H9 (cell line): ENCODE results near the gene ARL11. TPM values are rescaled to one million over a fixed set of nuclear protein-coding genes. Genes with fewer than 3 reads are reported as not detected.

Source experiments
- DNase-seq: peaks from one replicate; pipeline ENCODE4 v3.0.0-alpha.2; 2017
- H2AFZ ChIP-seq: one replicate; pipeline ENCODE4 v1.6.1; 2013; ENCODE audit warnings: mild to moderate bottlenecking, low read length, control low read depth, moderate library complexity
- H2AK5ac ChIP-seq: 2 replicates; pipeline ENCODE4 v1.6.1; 2013; ENCODE audit warnings: low read length, control low read depth, mixed read lengths; ENCODE audit not compliant: insufficient read length
- H2BK120ac ChIP-seq: one replicate; pipeline ENCODE4 v1.6.1; 2013; ENCODE audit warnings: low read depth, mild to moderate bottlenecking, low read length, control low read depth, inconsistent platforms; ENCODE audit not compliant: poor library complexity, severe bottlenecking
- H2BK12ac ChIP-seq: 2 replicates; pipeline ENCODE4 v1.6.1; 2013; ENCODE audit warnings: low read length, control low read depth, mixed read lengths, low read depth; ENCODE audit not compliant: insufficient read length
- H2BK15ac ChIP-seq: 2 replicates; pipeline ENCODE4 v1.6.1; 2013; ENCODE audit warnings: low read depth, low read length, control low read depth
- H2BK20ac ChIP-seq: one replicate; pipeline ENCODE4 v1.6.1; 2013; ENCODE audit warnings: low read depth, mild to moderate bottlenecking, low read length, control low read depth, inconsistent platforms; ENCODE audit not compliant: poor library complexity, severe bottlenecking
- H2BK5ac ChIP-seq: 2 replicates; pipeline ENCODE4 v1.6.1; 2013; ENCODE audit warnings: low read length, control low read depth, mixed read lengths; ENCODE audit not compliant: insufficient read length
- H3K14ac ChIP-seq: 2 replicates; pipeline ENCODE4 v1.6.1; 2013; ENCODE audit warnings: low read length, control low read depth; ENCODE audit not compliant: insufficient read depth
- H3K18ac ChIP-seq: 2 replicates; pipeline ENCODE4 v1.6.1; 2013; ENCODE audit warnings: low read depth, mild to moderate bottlenecking, mixed read lengths, low read length, control low read depth; ENCODE audit not compliant: insufficient read length
- H3K23ac ChIP-seq: 2 replicates; pipeline ENCODE4 v1.6.1; 2013; ENCODE audit warnings: low read length, control low read depth, mixed read lengths, low read depth; ENCODE audit not compliant: insufficient read length
- H3K23me2 ChIP-seq: 2 replicates; pipeline ENCODE4 v1.6.1; 2013; ENCODE audit warnings: low read depth, mild to moderate bottlenecking, mixed read lengths, low read length, control low read depth; ENCODE audit not compliant: insufficient read length, poor library complexity, severe bottlenecking
- H3K27ac ChIP-seq: 2 replicates; pipeline ENCODE4 v1.5.1; 2013; ENCODE audit warnings: low read length, control low read depth, mixed read lengths, low read depth; ENCODE audit not compliant: insufficient read length
- H3K27me3 ChIP-seq: 2 replicates; pipeline ENCODE4 v1.6.1; 2013; ENCODE audit warnings: low read length, control low read depth, inconsistent platforms; ENCODE audit not compliant: insufficient read depth
- H3K4ac ChIP-seq: 2 replicates; pipeline ENCODE4 v1.6.1; 2013; ENCODE audit warnings: low read depth, mild to moderate bottlenecking, control low read depth, inconsistent platforms, low read length, moderate library complexity
- H3K4me1 ChIP-seq: 2 replicates; pipeline ENCODE4 v1.6.1; 2013; ENCODE audit warnings: low read length, control low read depth, inconsistent platforms; ENCODE audit not compliant: insufficient read depth
- H3K4me2 ChIP-seq: 2 replicates; pipeline ENCODE4 v1.6.1; 2013; ENCODE audit warnings: low read length, control low read depth, mixed read lengths; ENCODE audit not compliant: insufficient read length, insufficient read depth
- H3K56ac ChIP-seq: 2 replicates; pipeline ENCODE4 v1.6.1; 2013; ENCODE audit warnings: low read depth, mild to moderate bottlenecking, mixed read lengths, low read length, control low read depth; ENCODE audit not compliant: insufficient read length
- H3K79me1 ChIP-seq: 2 replicates; pipeline ENCODE4 v1.6.1; 2013; ENCODE audit warnings: low read depth, mild to moderate bottlenecking, moderate library complexity, low read length, control low read depth, inconsistent platforms; ENCODE audit not compliant: insufficient read depth, poor library complexity, severe bottlenecking
- H3K79me2 ChIP-seq: 2 replicates; pipeline ENCODE4 v1.6.1; 2013; ENCODE audit warnings: low read length, control low read depth, inconsistent platforms; ENCODE audit not compliant: insufficient read depth
- H3K9ac ChIP-seq: 2 replicates; pipeline ENCODE4 v1.6.1; 2013; ENCODE audit warnings: low read length, control low read depth, mixed read lengths; ENCODE audit not compliant: insufficient read length; ENCODE audit errors: extremely low read depth
- H3K9me3 ChIP-seq: one replicate; pipeline ENCODE4 v1.6.1; 2013; ENCODE audit warnings: low read depth, low read length, inconsistent platforms; ENCODE audit not compliant: control insufficient read depth
- H3T11ph ChIP-seq: one replicate; pipeline ENCODE4 v1.6.1; 2013; ENCODE audit warnings: mild to moderate bottlenecking, low read length, control low read depth, inconsistent platforms
- H4K20me1 ChIP-seq: one replicate; pipeline ENCODE4 v1.6.1; 2013; ENCODE audit not compliant: control insufficient read depth, insufficient read length, insufficient read depth
- H4K5ac ChIP-seq: 2 replicates; pipeline ENCODE4 v1.6.1; 2013; ENCODE audit warnings: low read depth, mild to moderate bottlenecking, mixed read lengths, low read length, control low read depth; ENCODE audit not compliant: insufficient read length
- H4K8ac ChIP-seq: replicated peaks from 2 replicates; pipeline ENCODE4 v1.6.1; 2013; ENCODE audit warnings: low read length, control low read depth, mixed read lengths, low read depth; ENCODE audit not compliant: insufficient read length
- H4K91ac ChIP-seq: 2 replicates; pipeline ENCODE4 v1.6.1; 2013; ENCODE audit warnings: low read depth, mild to moderate bottlenecking, moderate library complexity, mixed read lengths, low read length, control low read depth; ENCODE audit not compliant: insufficient read length
- H3K27ac Mint-ChIP-seq, 3 experiments: 2 replicates in 2 of 3; 3 replicates in 1 of 3; pipeline ENCODE4 v1.8.0; 2020 to 2021; ENCODE audit warnings: mixed read lengths in 3 of 3, mild to moderate bottlenecking in 1 of 3, moderate library complexity in 1 of 3
- H3K27me3 Mint-ChIP-seq: 2 replicates; pipeline ENCODE4 v1.8.0; 2021; ENCODE audit warnings: low read depth, mild to moderate bottlenecking, moderate library complexity, mixed read lengths
- H3K36me3 Mint-ChIP-seq, 3 experiments: 2 replicates in 2 of 3; 3 replicates in 1 of 3; pipeline ENCODE4 v1.8.0; 2020 to 2021; ENCODE audit warnings: low read depth in 3 of 3, mixed read lengths in 3 of 3; ENCODE audit not compliant: insufficient read depth in 1 of 3
- H3K4me1 Mint-ChIP-seq, 2 experiments: 2 replicates each; pipeline ENCODE4 v1.8.0; 2020; ENCODE audit warnings: mixed read lengths in 2 of 2
- H3K4me3 Mint-ChIP-seq, 2 experiments: 2 replicates in 1 of 2; 3 replicates in 1 of 2; pipeline ENCODE4 v1.8.0; 2020 to 2021; ENCODE audit warnings: mild to moderate bottlenecking in 2 of 2, mixed read lengths in 2 of 2, moderate library complexity in 1 of 2
- H3K9me3 Mint-ChIP-seq, 2 experiments: 2 replicates in 1 of 2; 3 replicates in 1 of 2; pipeline ENCODE4 v1.8.0; 2020; ENCODE audit warnings: mild to moderate bottlenecking in 2 of 2, mixed read lengths in 2 of 2, moderate library complexity in 1 of 2
- CTCF ChIP-seq: fragments of 200-600 bp; sonication (generic); conservative IDR thresholded peaks from 3 replicates; pipeline ENCODE4 v1.8.0; 2021; ENCODE audit warnings: antibody characterized with exemption, mild to moderate bottlenecking
- WGBS: extraction: QIAGEN DNeasy Blood & Tissue Kit; methylation state at CpG from one replicate; pipeline ENCODE4 v1.1.7; 2013; ENCODE audit warnings: missing lambda C conversion rate, low lambda C conversion rate, mixed read lengths; ENCODE audit not compliant: insufficient read length; ENCODE audit errors: extremely low coverage; 5-methylcytosine and 5-hydroxymethylcytosine counted together
- total RNA-seq: library from RNA; stranded (reverse); gene quantifications from 2 replicates; pipeline ENCODE4 v1.2.1, GENCODE V29; 2021

The ARL11 gene
- total RNA-seq, 1 experiment from 2014 or later: 0.42 TPM

- no peak overlapping the region for H2BK12ac ChIP-seq
Measured at GRCh38 chr13:49607761-49608160, 20.5 kb upstream of the ARL11 start.

More at GRCh38 chr13:49607761-49608160, 20.5 kb upstream of the ARL11 start:
- no peaks in the 10 kb centered on the region for H3K79me1 ChIP-seq
- H3K4me1 ChIP-seq: no peaks in the 10 kb centered on the region
- no peak overlapping the region for H3K4me2 ChIP-seq
- no peak overlapping the region for H4K91ac ChIP-seq
- H3K23ac ChIP-seq: no peak overlapping the region
- H4K5ac ChIP-seq: no peak overlapping the region
- no peak for DNase-seq
- no peak overlapping the region for H3K27ac ChIP-seq
- no peak overlapping the region for H3K4ac ChIP-seq
- WGBS: no CpG with 5 or more reads among the region's 5 CpGs
- no peak overlapping the region for H2BK120ac ChIP-seq
- H4K20me1 ChIP-seq: no peaks in the 10 kb centered on the region
- no peaks in the 10 kb centered on the region for H3K23me2 ChIP-seq
- Mint-ChIP-seq H3K27me3 (no peaks in the 10 kb centered on the region), H3K4me3 (no peak overlapping the region; a peak in 1 of 5 replicates), H3K4me1 (peaks cover 2 to 7% of the 10 kb centered on the region in 2 experiments; a peak in 1 of 4 replicates), H3K36me3 (no peaks in the 10 kb centered on the region), H3K27ac (no peak overlapping the region), H3K9me3 (no peaks in the 10 kb centered on the region)
- no peak overlapping the region for H4K8ac ChIP-seq
- no peak overlapping the region for H2AK5ac ChIP-seq
- no peaks in the 10 kb centered on the region for H3K9me3 ChIP-seq
- H2BK5ac ChIP-seq: no peak overlapping the region
- no peak overlapping the region for H3K56ac ChIP-seq
- H3K14ac ChIP-seq: no peak overlapping the region
- H2BK15ac ChIP-seq: no peak overlapping the region
- no peak overlapping the region for H3T11ph ChIP-seq
- H2BK20ac ChIP-seq: no peak overlapping the region
- H3K27me3 ChIP-seq: no peaks in the 10 kb centered on the region
- no peak overlapping the region for H2AFZ ChIP-seq
- H3K9ac ChIP-seq: no peak overlapping the region
- no peak overlapping the region for H3K18ac ChIP-seq
- no peaks in the 10 kb centered on the region for H3K79me2 ChIP-seq
- TF ChIP-seq CTCF: no peak
